Lower lobe of right lung (tissue), 2 donors: ENCODE data around the gene DIPK2A. TPM values are rescaled to one million over a fixed set of nuclear protein-coding genes. Genes with fewer than 3 reads are reported as not detected.

Experiments used
- ATAC-seq, 2 donors: fragments of 200-7000 bp; cut with Tn5 transposase; one replicate each; pipeline ENCODE4 v1.9.1; 2020 to 2022; ENCODE audit warnings: mild to moderate bottlenecking in 2 of 2, moderate library complexity in 2 of 2
- DNase-seq: peaks from one replicate; pipeline ENCODE4 v3.0.0-alpha.2; 2020
- H3K27ac ChIP-seq: fragments of 200-600 bp; one replicate; pipeline ENCODE4 v1.8.0; 2022
- H3K27me3 ChIP-seq: fragments of 200-600 bp; one replicate; pipeline ENCODE4 v1.8.0; 2022; ENCODE audit warnings: low read depth
- H3K36me3 ChIP-seq: fragments of 200-600 bp; one replicate; pipeline ENCODE4 v1.8.0; 2022; ENCODE audit warnings: mild to moderate bottlenecking
- H3K4me1 ChIP-seq: fragments of 200-600 bp; one replicate; pipeline ENCODE4 v1.8.0; 2022
- H3K4me3 ChIP-seq: fragments of 200-600 bp; one replicate; pipeline ENCODE4 v1.8.0; 2022; ENCODE audit warnings: mild to moderate bottlenecking
- H3K9me3 ChIP-seq: fragments of 200-600 bp; one replicate; pipeline ENCODE4 v1.8.0; 2022
- intact Hi-C: fragments of 100-400 bp; cut with DNase I; formaldehyde crosslinking; loops from one replicate; pipeline ENCODE4 v1.11.0; 2022
- total RNA-seq: library from RNA; stranded (reverse); fragmentation: NEBNext Ultra II Directional; extraction: Animal tissue kit (Norgen Biotek cat#: 25700); gene quantifications from one replicate; pipeline ENCODE4 v1.2.1, GENCODE V29; 2021
- TF ChIP-seq, protein P1 (sequence below): fragments of 200-600 bp; IDR thresholded peaks from one replicate; pipeline ENCODE4 v1.8.0; 2022; ENCODE audit warnings: antibody characterized with exemption, mild to moderate bottlenecking
- donor health status: DM: no; HTN: yes; CAD: no; lungs with severe emphysema.

The DIPK2A gene
- total RNA-seq, 1 donor from 2014 or later: 22.4 TPM

- Histone ChIP-seq H3K36me3 (no peaks in the 10 kb centered on the region), H3K9me3 (no peaks in the 10 kb centered on the region), H3K4me1 (peaks cover 40% of the 10 kb centered on the region), H3K27me3 (no peaks in the 10 kb centered on the region), H3K4me3 (peak overlapping the region; percentile 93), H3K27ac (peak overlapping the region; percentile 98)
- TF ChIP-seq, protein P1, sequence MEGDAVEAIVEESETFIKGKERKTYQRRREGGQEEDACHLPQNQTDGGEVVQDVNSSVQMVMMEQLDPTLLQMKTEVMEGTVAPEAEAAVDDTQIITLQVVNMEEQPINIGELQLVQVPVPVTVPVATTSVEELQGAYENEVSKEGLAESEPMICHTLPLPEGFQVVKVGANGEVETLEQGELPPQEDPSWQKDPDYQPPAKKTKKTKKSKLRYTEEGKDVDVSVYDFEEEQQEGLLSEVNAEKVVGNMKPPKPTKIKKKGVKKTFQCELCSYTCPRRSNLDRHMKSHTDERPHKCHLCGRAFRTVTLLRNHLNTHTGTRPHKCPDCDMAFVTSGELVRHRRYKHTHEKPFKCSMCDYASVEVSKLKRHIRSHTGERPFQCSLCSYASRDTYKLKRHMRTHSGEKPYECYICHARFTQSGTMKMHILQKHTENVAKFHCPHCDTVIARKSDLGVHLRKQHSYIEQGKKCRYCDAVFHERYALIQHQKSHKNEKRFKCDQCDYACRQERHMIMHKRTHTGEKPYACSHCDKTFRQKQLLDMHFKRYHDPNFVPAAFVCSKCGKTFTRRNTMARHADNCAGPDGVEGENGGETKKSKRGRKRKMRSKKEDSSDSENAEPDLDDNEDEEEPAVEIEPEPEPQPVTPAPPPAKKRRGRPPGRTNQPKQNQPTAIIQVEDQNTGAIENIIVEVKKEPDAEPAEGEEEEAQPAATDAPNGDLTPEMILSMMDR: no peak
- ATAC-seq: no peak
- intact Hi-C loops: loop anchor here (10.0 kb wide), 1 partner anchor 800 kb away; no protein-coding TSS in a partner anchor
- DNase-seq: no peak
Observed at GRCh38 chr3:143974271-143975238, 2.9 kb downstream of the DIPK2A start.

GRCh38 chr3:143975554-143976152 is 4.0 kb downstream of the DIPK2A start:
- no peak overlapping the region for H3K27ac ChIP-seq
- peaks cover 43% of the 10 kb centered on the region for H3K4me1 ChIP-seq
- H3K27me3 ChIP-seq: no peaks in the 10 kb centered on the region
- intact Hi-C loops: loop anchor here (10.0 kb wide), 1 partner anchor 799 kb away; no protein-coding TSS in a partner anchor
- H3K4me3 ChIP-seq: peak overlapping the region; percentile 93
- H3K36me3 ChIP-seq: no peaks in the 10 kb centered on the region
- ATAC-seq (no peak), DNase-seq (no peak)
- H3K9me3 ChIP-seq: no peaks in the 10 kb centered on the region
- TF ChIP-seq, protein P1: peak; percentile 60

DNA sequence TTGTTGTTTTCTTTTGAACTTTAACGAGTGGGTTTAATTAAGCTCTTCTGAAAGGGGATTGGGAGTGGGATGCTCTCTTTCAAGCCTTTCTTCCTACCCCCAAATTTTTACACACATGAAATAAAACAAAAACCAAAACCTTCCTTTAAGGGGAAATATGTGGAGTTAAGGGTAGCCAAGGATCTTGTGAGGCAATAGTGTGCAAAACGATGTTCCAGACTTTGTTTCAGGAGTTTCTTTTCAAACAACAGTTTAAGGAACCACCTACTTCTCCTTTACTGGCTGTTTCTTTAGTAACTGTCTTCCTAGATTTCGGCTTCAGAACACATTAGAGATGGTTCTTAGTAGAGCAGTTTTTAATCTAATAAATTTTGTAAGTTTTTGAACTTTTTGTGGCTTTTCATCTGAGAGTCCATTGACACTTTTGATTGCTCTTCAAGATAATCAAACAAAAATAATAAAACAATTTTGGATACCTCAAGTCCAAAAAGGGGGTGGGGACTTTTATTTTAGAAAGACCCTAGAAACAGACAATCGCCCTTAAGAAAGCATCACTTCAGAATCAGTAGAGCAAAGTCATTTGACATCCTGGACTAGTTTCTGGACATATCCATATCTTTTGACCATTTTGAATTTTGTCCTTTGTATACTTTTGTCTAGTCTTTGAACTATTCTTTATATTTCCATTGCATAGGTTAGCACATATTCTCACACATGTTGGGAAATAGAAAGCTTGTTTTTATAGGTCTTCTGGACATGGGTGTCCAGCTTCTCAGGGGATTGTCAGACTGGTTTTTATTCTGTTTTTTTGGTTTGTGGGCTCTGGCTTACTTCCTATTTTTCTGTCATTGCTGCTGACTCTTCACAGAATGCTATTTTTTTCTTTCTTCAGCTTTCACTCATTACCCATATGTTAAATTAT is 6.0 kb downstream of the DIPK2A start:
- no peak for ATAC-seq
- Histone ChIP-seq H3K27ac (peak overlapping the region; percentile 28), H3K4me3 (peak overlapping the region; percentile 27), H3K36me3 (no peaks in the 10 kb centered on the region), H3K4me1 (peaks cover 43% of the 10 kb centered on the region), H3K9me3 (no peaks in the 10 kb centered on the region), H3K27me3 (no peaks in the 10 kb centered on the region)
- no peak for DNase-seq
- intact Hi-C loops: loop anchor here (10.0 kb wide), 1 partner anchor 797 kb away; no protein-coding TSS in a partner anchor
- TF ChIP-seq, protein P1: no peak

- Histone ChIP-seq H3K4me3 (no peak overlapping the region), H3K27me3 (no peaks in the 10 kb centered on the region), H3K9me3 (no peaks in the 10 kb centered on the region), H3K27ac (peak overlapping the region; percentile 28), H3K4me1 (peaks cover 43% of the 10 kb centered on the region), H3K36me3 (no peaks in the 10 kb centered on the region)
- DNase-seq (no peak), ATAC-seq (no peak)
- TF ChIP-seq, protein P1: no peak
- intact Hi-C loops: loop anchor here (10.0 kb wide), 1 partner anchor 797 kb away; no protein-coding TSS in a partner anchor
Observed at GRCh38 chr3:143978263-143978631, 6.6 kb downstream of the DIPK2A start.

GRCh38 chr3:143979041-143979440 is 7.4 kb downstream of the DIPK2A start:
- DNase-seq (no peak), ATAC-seq (no peak)
- H3K4me3 ChIP-seq: no peak overlapping the region
- H3K4me1 ChIP-seq: peaks cover 41% of the 10 kb centered on the region
- intact Hi-C loops: loop anchor here (10.0 kb wide), 1 partner anchor 796 kb away; no protein-coding TSS in a partner anchor
- no peaks in the 10 kb centered on the region for H3K36me3 ChIP-seq
- H3K9me3 ChIP-seq: no peaks in the 10 kb centered on the region
- TF ChIP-seq, protein P1: no peak
- no peak overlapping the region for H3K27ac ChIP-seq
- no peaks in the 10 kb centered on the region for H3K27me3 ChIP-seq
